Measurements from ENCODE around the gene ZNF446.

- TF ChIP-seq, protein P1, sequence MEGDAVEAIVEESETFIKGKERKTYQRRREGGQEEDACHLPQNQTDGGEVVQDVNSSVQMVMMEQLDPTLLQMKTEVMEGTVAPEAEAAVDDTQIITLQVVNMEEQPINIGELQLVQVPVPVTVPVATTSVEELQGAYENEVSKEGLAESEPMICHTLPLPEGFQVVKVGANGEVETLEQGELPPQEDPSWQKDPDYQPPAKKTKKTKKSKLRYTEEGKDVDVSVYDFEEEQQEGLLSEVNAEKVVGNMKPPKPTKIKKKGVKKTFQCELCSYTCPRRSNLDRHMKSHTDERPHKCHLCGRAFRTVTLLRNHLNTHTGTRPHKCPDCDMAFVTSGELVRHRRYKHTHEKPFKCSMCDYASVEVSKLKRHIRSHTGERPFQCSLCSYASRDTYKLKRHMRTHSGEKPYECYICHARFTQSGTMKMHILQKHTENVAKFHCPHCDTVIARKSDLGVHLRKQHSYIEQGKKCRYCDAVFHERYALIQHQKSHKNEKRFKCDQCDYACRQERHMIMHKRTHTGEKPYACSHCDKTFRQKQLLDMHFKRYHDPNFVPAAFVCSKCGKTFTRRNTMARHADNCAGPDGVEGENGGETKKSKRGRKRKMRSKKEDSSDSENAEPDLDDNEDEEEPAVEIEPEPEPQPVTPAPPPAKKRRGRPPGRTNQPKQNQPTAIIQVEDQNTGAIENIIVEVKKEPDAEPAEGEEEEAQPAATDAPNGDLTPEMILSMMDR (conservative IDR thresholded peaks at IDR 0.05 in 1 of 2, IDR thresholded peaks at IDR 0.05 in 1 of 2; ENCODE audit: low read depth in 1 of 2, low read length in 2 of 2), result no peak
- no peak for TF ChIP-seq EZH2 (IDR thresholded peaks at IDR 0.05; ENCODE audit: low read length, missing control alignments)
Observed at GRCh38 chr19:58479303-58479702, 3.2 kb downstream of the ZNF446 start.
